HTR-8/SVneo (cell line): Measurements from ENCODE around the gene TRIM69.
"Not testable (repeated sequence)": the region's sequence is repeated elsewhere in the genome, so short reads cannot be mapped to it uniquely, and the experiment has no call there.

ENCODE experiments used
- DNase-seq: peaks from one replicate; pipeline ENCODE4 v3.0.0; 2011; ENCODE audit warnings: low spot score, mixed read lengths; ENCODE audit not compliant: insufficient read length
- FAIRE-seq: peaks from 2 replicates; lab custom pipeline; 2011; peaks lifted over from hg19 to GRCh38; lab: Jason Lieb, UNC

The TRIM69 gene, protein sequence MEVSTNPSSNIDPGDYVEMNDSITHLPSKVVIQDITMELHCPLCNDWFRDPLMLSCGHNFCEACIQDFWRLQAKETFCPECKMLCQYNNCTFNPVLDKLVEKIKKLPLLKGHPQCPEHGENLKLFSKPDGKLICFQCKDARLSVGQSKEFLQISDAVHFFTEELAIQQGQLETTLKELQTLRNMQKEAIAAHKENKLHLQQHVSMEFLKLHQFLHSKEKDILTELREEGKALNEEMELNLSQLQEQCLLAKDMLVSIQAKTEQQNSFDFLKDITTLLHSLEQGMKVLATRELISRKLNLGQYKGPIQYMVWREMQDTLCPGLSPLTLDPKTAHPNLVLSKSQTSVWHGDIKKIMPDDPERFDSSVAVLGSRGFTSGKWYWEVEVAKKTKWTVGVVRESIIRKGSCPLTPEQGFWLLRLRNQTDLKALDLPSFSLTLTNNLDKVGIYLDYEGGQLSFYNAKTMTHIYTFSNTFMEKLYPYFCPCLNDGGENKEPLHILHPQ

DNA sequence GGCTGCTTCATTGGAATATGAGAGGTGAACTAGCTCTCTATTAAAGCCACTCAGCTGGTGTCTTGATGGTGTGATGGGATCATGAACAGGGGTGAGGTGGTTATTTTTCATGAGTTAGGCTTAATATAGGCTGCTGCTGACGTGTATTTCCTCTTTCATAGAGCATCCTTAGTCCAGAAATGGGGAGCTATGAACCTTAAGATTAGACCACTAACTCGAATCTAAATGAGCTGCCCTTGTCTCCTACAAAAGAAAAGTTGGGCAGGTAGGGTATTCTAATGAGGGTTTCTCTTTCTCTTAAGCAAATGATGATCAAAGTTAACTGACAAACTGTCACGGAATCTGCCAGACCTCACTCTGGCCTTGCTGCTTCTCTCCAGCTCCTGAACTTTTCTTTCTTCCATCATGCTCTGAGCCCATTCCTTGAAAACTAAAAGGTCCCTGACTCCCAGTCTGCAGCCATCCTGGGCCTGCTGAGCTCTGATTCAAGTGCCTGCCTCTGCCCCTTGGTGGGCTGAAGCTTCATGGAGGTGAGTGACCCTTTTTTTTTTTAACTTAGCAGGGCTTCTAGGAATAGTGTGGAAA is at the start of gene TRIM69:
TSS of gene TRIM69 (plus strand) at position 348 of the 585 bp plus-strand sequence. CDS start at position 525, 177 bp downstream.
- no peak for FAIRE-seq
- no peak for DNase-seq

DNA sequence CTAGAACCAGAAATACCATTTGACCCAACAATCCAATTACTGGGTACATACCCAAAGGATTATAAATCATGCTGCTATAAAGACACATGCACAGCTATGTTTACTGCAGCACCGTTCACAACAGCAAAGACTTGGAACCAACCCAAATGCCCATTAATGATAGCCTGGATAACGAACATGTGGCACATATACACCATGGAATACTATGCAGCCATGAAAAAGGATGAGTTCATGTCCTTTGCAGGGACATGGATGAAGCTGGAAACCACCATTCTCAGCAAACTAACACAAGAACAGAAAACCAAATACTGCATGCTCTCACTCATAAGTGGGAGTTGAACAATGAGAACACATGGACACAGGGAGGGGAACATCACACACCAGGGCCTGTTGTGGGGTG is 47.0 kb upstream of the TRIM69 start:
- FAIRE-seq, DNase-seq: not testable (repeated sequence)

DNA sequence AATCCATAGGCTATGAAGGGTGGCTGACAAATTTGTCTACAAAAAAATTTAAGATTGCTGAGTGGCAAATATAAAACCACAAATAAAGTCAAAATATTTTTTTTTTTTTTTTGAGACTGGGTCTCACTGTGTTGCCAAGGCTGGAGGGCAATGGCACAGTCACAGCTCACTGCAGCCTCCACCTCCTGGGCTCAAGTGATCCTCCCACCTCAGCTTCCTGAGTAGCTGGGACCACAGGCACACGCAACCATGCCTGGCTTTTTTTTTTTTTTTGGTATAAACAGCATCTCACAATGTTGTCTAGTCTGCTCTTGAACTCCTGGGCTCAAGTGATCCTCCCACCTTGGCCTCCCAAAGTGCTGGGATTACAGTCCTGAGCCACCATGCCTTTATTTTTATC is 46.1 kb upstream of the TRIM69 start:
- DNase-seq, FAIRE-seq: not testable (repeated sequence)

DNA sequence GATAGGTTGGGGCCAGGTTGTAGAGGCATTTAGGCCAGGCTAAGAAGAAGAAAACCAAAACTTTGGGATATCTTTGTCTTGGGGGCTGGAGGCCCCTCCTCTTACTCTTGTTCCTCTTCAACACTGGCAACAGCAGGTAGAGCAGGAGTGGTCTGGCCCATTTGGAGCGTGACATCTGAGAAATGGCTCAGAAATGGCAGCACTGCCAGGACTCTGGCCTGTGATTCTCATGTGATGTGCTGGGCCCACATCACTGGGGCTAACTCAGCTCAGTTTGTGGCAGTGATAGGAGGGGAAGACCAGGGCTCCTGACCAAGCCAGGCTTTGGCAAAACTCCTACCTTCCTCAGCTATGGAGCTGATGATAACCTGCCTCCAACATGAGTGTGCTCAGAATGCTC is 43.7 kb upstream of the TRIM69 start:
- FAIRE-seq (no peak), DNase-seq (no peak)

DNA sequence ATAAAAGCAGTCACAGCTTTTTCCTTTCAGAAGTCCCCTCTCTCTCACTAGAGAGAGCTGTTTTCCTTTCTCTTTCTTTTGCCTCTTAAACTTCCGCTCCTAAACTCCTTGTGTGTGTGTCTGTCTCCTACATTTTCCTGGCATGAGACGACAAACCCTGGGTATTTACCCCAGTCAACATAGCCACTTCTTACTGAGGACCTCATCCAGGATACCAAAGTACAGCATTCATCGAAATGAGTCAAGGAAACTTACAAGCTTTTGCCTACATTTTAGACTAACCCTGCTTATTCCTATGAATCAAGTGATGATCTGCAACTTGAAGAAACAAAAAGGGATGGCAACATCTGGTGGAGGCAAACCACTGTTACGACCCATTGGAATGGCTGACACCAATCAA is 41.9 kb upstream of the TRIM69 start:
- no peak for DNase-seq
- no peak for FAIRE-seq

DNA sequence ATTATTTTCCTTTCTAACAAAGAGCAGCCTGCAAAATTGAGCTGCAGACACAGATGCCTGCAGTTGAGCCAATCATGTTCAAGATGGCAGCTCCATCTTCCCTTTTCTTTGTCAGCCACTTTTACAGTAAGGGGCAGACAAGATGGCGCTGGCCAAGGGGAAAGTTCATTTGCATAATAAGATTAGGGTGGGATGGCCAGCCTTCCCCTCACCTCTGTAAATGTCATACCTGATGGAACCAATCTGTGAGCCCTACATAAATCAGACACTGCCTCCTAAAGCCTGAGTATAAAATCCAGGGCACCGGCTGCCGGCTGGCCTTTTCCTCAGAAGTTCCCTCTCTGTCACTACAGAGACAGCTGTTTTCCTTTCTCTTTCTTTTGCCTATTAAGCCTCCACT is 41.0 kb upstream of the TRIM69 start:
- FAIRE-seq, result no peak
- no peak for DNase-seq

DNA sequence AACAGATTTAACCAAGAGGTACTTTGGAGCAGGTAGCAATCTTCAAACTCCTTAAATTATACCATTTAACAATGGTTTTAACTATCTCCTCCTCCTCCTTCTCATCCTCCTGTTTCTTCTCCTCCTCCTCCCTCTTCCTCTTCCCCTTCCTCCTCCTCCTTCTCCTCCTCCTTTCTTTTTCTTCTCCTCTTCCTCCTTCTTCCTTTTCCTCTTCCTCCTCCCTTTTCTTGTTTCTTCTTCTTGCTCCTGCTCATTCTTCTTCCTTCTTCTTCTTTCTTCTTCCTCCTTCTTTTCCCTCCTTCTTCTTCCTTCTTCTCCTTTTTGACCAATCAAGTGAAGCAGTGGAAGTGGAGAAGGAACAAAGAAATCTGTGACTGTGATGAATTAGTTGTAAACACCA is 39.3 kb upstream of the TRIM69 start:
- DNase-seq (no peak), FAIRE-seq (no peak)

DNA sequence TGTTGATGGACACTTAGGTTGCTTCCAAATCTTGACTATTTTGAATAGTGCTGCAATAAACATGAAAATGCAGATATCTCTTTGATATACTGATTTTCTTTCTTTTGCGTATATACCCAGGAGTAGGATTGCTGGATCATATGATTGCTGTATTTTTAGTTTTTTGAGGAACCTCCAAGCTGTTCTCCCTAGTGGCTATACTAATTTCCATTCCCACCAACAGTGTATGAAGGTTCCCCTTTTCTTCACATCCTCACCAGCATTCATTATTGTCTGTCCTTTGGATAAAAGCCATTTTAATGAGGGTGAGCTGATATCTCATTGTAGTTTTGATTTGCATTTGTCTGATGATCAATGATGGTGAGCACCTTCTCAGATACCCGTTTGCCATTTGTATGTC is 37.7 kb upstream of the TRIM69 start:
- FAIRE-seq, result no peak

DNA sequence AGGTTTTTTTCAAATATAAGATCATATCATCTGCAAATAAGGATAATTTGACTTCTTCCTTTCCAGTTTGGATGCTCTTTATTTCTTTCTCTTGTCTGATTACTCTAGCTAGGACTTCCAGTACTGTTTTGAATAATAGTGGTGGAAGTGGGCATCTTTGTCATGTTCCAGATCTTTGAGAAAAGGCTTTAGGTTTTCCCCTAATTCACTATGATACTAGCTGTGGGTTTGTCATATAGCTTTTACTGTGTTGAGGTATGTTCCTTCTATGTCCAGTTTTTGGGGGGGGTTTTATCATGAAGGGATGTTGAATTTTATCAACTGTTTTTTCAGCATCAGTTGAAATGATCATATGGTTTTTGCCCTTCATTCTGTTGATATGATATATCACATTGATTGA is 35.7 kb upstream of the TRIM69 start:
- not testable (repeated sequence) for DNase-seq, FAIRE-seq

More for the DNA sequence above, 37.7 kb upstream of the TRIM69 start:
- no peak for DNase-seq

DNA sequence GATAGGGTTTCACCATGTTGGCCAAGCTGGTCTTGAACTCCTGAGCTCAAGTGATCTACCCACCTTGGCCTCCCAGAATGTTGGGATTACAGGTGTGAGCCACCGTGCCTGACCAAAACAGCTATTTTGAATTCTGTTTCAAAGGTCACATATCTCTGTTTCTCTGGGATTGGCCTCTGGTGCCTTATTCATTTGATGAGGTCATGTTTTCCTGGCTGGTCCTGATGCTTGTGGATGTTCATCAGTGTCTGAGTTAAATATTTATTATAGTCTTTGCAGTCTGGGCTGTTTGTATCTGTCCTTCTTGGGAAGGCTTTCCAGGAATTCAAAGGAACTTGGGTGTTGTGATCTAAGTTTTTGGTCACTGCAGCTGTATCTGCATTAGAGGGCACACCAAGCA is 30.3 kb upstream of the TRIM69 start:
- FAIRE-seq, result no peak
- DNase-seq, result no peak

DNA sequence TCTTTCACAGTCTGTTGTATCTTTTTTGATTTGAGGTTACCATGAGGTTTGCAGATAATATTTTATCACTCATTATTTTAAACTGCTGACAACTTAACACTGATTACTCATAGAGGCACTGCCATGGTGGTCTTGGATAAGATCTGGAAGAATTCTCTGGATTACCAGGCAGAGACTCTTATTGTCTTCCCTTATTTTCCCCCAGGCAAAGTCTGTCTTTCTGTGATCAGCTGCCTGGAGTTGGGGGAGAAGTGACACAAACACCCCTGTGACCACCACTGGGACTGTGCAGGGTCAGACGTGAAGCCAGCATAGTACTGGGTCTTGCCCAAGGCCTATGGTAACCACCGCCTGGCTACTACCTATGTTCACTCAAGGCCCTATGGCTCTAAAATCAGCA is 29.9 kb upstream of the TRIM69 start:
- no peak for DNase-seq
- FAIRE-seq, result no peak

DNA sequence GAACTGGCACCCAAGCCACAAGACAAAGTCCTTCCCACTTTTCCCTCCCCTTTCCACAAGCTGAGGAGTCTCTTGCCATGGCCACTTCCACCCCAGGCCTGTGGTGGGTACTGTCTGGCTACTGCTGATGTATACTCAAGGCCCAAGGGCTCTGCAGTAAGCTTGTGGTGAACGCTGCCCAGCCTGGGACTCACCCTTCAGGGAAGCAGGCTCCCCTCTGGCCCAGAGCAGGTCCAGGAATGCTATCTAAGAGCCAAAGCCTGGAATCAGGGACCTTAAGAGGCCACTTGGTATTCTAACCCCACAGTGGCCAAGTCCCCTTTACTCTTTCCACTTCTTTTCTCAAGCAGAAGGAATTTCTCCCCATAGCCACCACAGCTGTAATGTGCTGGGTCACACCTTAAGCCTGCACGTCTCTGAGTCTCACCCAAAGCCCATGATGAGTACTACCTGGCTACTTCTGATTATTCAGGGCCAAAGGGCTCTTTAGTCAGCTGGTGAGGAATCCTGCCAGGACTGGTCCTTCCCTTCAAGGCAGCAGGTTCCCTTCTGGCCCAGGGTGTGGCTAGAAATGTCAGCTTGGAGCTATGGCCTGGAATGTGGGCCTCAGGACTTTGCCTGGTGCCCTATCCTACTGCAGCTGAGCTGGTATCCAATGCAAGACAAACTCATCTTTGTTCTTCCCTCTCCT is 29.2 kb upstream of the TRIM69 start:
- no peak for FAIRE-seq
- no peak for DNase-seq

DNA sequence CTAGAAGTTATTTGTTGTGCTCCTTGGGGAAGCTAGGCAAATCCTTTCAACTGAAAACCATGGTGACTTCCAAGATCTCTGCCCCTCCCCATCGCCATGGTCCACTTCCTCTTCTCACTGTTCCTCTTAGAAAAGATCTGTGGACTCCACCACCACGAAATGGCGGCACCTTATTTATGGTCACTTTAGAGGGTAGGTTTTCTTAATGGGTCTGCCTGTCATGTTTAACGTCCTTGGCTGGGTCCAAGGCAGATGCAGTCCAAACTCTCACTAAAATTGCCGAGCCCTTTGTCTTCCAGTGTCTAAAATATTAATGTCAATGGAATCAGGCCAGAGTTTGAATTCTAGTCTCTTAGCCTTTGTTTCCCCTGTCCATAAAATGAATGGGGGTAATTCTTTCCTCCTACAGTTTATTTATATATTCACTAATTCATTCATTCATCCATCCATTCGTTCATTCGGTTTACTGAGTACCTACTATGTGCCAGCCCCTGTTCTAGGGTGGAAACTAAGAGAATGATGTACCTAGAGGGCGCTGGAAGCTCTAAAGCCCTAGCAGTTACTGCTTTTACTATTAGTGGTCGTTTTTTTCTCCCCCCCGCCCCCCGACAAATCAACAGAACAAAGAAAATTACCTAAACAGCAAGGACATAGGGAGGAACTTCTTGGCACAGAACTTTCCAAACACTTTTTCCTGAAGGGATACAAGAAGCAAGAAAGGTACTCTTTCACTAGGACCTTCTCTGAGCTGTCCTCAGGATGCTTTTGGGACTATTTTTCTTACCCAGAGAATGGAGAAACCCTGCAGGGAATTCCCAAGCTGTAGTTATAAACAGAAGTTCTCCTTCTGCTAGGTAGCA is 25.9 kb upstream of the TRIM69 start:
- FAIRE-seq, result no peak

DNA sequence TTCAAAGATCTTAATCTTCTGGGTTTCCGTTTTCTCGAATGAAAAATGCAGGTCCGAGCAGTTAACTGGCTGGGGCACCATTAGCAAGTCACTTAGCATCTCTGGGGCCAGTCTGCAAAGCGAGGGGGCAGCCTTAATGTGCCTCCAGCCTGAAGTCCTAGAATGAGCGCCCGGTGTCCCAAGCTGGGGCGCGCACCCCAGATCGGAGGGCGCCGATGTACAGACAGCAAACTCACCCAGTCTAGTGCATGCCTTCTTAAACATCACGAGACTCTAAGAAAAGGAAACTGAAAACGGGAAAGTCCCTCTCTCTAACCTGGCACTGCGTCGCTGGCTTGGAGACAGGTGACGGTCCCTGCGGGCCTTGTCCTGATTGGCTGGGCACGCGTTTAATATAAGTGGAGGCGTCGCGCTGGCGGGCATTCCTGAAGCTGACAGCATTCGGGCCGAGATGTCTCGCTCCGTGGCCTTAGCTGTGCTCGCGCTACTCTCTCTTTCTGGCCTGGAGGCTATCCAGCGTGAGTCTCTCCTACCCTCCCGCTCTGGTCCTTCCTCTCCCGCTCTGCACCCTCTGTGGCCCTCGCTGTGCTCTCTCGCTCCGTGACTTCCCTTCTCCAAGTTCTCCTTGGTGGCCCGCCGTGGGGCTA is 25.1 kb upstream of the TRIM69 start, which contains the start of the genes B2M and PATL2:
TSS of gene B2M (plus strand) at position 422 of the 647 bp plus-strand sequence. CDS start at position 452, 30 bp downstream.
TSS of gene PATL2 (minus strand) at position 228 of the 647 bp plus-strand sequence. CDS start 34,833 bp downstream, outside the sequence.
- DNase-seq, result peak; percentile 92
- FAIRE-seq, result peak; percentile 63

More for the DNA sequence above, 25.9 kb upstream of the TRIM69 start:
- no peak for DNase-seq

DNA sequence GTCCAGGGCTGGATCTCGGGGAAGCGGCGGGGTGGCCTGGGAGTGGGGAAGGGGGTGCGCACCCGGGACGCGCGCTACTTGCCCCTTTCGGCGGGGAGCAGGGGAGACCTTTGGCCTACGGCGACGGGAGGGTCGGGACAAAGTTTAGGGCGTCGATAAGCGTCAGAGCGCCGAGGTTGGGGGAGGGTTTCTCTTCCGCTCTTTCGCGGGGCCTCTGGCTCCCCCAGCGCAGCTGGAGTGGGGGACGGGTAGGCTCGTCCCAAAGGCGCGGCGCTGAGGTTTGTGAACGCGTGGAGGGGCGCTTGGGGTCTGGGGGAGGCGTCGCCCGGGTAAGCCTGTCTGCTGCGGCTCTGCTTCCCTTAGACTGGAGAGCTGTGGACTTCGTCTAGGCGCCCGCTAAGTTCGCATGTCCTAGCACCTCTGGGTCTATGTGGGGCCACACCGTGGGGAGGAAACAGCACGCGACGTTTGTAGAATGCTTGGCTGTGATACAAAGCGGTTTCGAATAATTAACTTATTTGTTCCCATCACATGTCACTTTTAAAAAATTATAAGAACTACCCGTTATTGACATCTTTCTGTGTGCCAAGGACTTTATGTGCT is 24.5 kb upstream of the TRIM69 start:
- FAIRE-seq (no peak), DNase-seq (no peak)

DNA sequence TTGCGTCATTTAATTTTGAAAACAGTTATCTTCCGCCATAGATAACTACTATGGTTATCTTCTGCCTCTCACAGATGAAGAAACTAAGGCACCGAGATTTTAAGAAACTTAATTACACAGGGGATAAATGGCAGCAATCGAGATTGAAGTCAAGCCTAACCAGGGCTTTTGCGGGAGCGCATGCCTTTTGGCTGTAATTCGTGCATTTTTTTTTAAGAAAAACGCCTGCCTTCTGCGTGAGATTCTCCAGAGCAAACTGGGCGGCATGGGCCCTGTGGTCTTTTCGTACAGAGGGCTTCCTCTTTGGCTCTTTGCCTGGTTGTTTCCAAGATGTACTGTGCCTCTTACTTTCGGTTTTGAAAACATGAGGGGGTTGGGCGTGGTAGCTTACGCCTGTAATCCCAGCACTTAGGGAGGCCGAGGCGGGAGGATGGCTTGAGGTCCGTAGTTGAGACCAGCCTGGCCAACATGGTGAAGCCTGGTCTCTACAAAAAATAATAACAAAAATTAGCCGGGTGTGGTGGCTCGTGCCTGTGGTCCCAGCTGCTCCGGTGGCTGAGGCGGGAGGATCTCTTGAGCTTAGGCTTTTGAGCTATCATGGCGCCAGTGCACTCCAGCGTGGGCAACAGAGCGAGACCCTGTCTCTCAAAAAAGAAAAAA is 23.9 kb upstream of the TRIM69 start:
- no peak for FAIRE-seq
- DNase-seq, result no peak

DNA sequence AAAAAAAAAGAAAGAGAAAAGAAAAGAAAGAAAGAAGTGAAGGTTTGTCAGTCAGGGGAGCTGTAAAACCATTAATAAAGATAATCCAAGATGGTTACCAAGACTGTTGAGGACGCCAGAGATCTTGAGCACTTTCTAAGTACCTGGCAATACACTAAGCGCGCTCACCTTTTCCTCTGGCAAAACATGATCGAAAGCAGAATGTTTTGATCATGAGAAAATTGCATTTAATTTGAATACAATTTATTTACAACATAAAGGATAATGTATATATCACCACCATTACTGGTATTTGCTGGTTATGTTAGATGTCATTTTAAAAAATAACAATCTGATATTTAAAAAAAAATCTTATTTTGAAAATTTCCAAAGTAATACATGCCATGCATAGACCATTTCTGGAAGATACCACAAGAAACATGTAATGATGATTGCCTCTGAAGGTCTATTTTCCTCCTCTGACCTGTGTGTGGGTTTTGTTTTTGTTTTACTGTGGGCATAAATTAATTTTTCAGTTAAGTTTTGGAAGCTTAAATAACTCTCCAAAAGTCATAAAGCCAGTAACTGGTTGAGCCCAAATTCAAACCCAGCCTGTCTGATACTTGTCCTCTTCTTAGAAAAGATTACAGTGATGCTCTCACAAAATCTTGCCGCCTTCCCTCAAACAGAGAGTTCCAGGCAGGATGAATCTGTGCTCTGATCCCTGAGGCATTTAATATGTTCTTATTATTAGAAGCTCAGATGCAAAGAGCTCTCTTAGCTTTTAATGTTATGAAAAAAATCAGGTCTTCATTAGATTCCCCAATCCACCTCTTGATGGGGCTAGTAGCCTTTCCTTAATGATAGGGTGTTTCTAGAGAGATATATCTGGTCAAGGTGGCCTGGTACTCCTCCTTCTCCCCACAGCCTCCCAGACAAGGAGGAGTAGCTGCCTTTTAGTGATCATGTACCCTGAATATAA is 23.0 kb upstream of the TRIM69 start:
- FAIRE-seq (no peak), DNase-seq (no peak)
